HG02759 (cell line): ENCODE data around the gene MYCBPAP.

Experiments used
- ATAC-seq: cut with Tn5 transposase; IDR thresholded peaks from one replicate; pipeline ENCODE4 v1.9.1; 2021; ENCODE audit warnings: mild to moderate bottlenecking, moderate library complexity; ENCODE audit not compliant: unreplicated experiment

MYCBPAP gene

GRCh38 chr17:50507871-50508572 is at the start of gene MYCBPAP:
TSS of gene MYCBPAP (plus strand) at chr17:50508439. CDS start at chr17:50508675, 236 bp downstream.
- ATAC-seq: no peak

GRCh38 chr17:50458701-50459676 is 49.2 kb upstream of the MYCBPAP start:
- ATAC-seq: no peak

- ATAC-seq: no peak
Observed at GRCh38 chr17:50459756-50460155, 48.5 kb upstream of the MYCBPAP start.

- no peak for ATAC-seq
Observed at GRCh38 chr17:50460831-50461526, 47.3 kb upstream of the MYCBPAP start.

GRCh38 chr17:50461550-50462132 is 46.6 kb upstream of the MYCBPAP start:
- ATAC-seq: no peak

GRCh38 chr17:50462446-50462845 is 45.8 kb upstream of the MYCBPAP start:
- no peak for ATAC-seq

GRCh38 chr17:50464121-50464520 is 44.1 kb upstream of the MYCBPAP start:
- no peak for ATAC-seq

- no peak for ATAC-seq
Observed at GRCh38 chr17:50464736-50465135, 43.5 kb upstream of the MYCBPAP start.

GRCh38 chr17:50465171-50465570 is 43.1 kb upstream of the MYCBPAP start:
- no peak for ATAC-seq

- no peak for ATAC-seq
Observed at GRCh38 chr17:50465635-50466034, 42.6 kb upstream of the MYCBPAP start.

GRCh38 chr17:50466371-50467113 is 41.7 kb upstream of the MYCBPAP start:
- ATAC-seq: no peak

GRCh38 chr17:50467114-50467854 is 41.0 kb upstream of the MYCBPAP start:
- no peak for ATAC-seq

- ATAC-seq: no peak
Observed at GRCh38 chr17:50467855-50468303, 40.4 kb upstream of the MYCBPAP start.

GRCh38 chr17:50468304-50469207 is 39.7 kb upstream of the MYCBPAP start, which contains the start of gene CHAD:
TSS of gene CHAD (minus strand) at chr17:50468880. CDS start at chr17:50468813, 67 bp downstream.
- no peak for ATAC-seq

GRCh38 chr17:50469208-50469605 is 39.0 kb upstream of the MYCBPAP start:
- ATAC-seq: no peak

GRCh38 chr17:50469671-50470305 is 38.5 kb upstream of the MYCBPAP start:
- no peak for ATAC-seq

GRCh38 chr17:50470426-50470825 is 37.8 kb upstream of the MYCBPAP start:
- ATAC-seq: no peak
